GM13977 (cell line): ENCODE measurements around the gene KLHL29.

Experiments
- DNase-seq: peaks from one replicate; pipeline ENCODE4 v3.0.0; 2012; ENCODE audit warnings: low spot score
- CTCF ChIP-seq: IDR thresholded peaks from 2 replicates; pipeline ENCODE4 v1.5.1; 2012; ENCODE audit warnings: mild to moderate bottlenecking, control low read depth; ENCODE audit not compliant: insufficient read depth; ENCODE audit errors: extremely low read depth, missing control alignments
- in situ Hi-C: fragments of 300-500 bp; cut with MboI; formaldehyde crosslinking; loops from one replicate; pipeline ENCODE4 v1.12.0; 2022; ENCODE audit warnings: low sequenced_read_pairs, low pct_unique_long_range_greater_than_20kb, mixed read lengths, inconsistent platforms; ENCODE audit not compliant: unreplicated experiment

KLHL29 gene

DNA sequence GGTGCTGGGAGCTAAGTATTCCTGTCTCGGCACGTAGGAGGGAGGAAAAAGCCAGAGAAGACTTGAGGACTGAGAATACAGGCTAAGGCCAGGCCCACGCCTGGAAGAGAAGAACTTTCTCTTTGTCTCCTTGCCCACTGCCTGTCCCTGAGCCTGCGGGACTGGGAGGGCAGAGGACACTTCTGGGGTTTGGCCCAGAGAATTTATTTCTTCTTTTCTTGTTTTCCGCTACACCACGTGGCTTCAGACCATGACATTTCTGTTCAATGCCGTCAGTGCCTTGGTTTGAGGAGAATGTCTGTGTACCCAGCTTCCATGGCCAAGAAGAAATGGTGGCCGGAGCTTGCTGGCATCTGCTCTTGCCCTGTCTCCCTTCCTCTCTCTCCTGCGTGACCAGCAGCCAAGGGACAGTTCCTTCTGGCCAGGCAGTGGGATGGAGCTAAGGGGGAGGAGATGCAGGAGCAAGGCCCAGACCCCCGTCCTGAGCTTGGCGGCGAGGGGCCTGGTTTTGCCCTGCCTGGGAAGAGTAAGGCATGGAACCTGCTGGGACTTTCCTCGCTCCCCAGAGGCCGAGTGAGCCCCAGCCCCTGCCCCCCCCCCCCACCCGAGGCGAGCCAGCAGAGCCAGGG is 140.3 kb downstream of the KLHL29 start:
- no peak for DNase-seq
- no peak for TF ChIP-seq CTCF
- in situ Hi-C loops = no loop called here

GRCh38 chr2:23526114-23526513 is 141.1 kb downstream of the KLHL29 start:
- no peak for DNase-seq
- TF ChIP-seq CTCF = no peak
- in situ Hi-C loops = no loop called here

DNA sequence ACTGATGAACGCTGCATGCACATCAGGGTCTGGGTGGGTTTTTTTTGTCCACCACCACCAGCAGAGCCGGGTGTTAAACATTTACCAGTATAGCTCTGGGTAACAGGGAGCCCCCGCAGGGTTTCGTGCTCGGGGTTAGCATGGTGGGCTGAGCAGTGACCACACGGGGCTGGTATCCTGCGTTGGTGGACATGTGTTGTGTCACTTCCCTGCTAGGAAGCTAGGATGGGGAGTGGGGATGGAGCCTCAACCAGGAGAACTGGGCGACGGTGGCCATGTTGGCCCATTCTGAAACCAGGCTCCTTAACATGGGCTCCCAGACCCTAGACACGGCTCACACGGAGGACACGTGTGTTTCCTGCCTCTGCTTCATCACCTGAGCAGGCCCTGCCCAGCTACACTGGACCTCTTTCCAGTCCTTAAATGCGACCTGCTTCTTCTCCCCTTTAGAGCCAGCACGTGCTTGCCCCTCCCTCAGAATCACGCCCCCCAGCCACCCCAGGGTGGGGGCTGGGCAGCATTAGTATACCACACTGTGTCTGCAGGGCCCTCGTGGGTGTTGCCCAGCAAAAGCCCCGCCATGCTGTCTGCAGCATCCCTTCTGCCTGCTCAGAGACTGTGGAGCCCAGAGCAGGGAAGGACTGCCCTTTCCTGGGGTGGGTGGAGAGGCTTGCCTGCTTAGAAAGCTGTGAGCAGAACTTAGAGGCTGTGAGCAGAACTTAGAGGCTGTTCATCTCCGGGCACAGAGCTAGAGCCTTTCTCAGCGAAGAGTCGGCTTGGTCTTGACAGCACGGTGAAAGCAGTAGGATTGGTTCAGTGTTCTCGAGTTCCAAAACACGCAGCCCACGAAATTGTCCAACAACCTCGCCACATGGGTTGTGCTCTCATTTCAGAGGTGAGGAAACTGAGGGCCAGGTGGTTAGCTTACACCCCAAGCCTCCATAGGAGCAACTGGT is 142.1 kb downstream of the KLHL29 start:
- DNase-seq = no peak
- in situ Hi-C loops = no loop called here
- no peak for TF ChIP-seq CTCF

DNA sequence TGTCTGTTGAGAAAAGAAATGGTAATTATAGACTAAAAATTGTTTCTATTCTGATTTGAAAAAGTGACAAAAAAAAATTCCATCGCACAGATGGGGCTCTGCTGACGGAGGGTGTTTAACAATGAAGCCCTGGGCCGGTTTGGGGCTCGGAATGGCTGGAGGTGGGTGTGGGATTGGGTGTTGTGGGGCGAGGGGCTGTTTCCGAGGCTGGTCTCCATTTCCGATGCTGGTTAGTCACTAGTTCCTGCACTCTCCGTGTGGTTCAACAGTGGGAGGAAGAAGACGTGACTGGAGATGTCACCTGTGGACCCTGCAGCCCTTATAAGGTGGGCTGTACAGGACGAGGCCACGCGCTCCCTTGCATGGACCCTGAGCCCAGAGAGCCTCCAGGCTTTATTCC is 143.2 kb downstream of the KLHL29 start:
- TF ChIP-seq CTCF = no peak
- in situ Hi-C loops = no loop called here
- no peak for DNase-seq

DNA sequence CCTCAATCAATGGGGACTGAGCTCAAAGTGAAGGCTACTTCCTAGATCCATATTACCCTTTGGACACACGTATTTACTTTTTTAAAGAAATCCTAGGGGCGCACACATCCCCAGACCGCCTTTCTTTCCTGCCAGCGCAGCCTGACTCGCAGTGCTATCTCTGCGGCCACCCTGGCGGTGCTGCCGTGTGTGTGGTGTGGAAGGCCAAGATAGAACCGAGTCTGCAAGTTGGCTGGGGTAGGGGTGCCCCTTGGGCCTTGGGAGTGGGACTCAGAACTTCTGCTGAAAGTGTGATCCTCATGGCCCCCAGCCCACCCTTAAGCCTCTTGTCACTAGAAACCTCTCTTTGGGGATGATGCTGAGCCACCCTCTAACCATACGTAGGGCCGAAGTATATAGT is 143.7 kb downstream of the KLHL29 start:
- in situ Hi-C loops = no loop called here
- no peak for DNase-seq
- no peak for TF ChIP-seq CTCF

DNA sequence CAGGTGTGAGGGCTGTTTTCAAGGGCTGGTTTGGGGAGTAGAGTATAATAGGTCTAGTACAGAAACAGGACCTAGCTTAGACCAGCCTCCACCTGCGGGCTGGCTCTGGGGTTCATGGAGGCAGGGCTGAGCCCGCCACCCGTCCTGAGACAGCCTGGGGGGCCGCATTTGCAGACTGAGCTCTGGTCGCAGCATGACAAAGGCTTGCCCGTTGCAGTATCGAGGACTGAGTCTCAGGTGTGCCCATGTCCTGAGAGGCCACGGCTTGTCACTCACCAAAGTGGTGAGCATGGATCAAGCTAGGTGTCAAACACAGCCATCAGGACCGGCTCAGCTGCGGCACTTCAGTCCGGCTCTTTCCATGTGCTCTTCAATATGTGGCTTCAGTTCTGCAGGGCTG is 144.7 kb downstream of the KLHL29 start:
- TF ChIP-seq CTCF = no peak
- in situ Hi-C loops = no loop called here
- no peak for DNase-seq
